ENCODE data around the gene USP6NL.

USP6NL gene

GRCh38 chr10:11604865-11605650 is 6.4 kb downstream of the USP6NL start:
- no peaks in the 10 kb centered on the region for H3K27me3 ChIP-seq (ENCODE audit: insufficient read depth, poor library complexity, severe bottlenecking)
- TF ChIP-seq GABPA (IDR thresholded peaks at IDR 0.05; ENCODE audit: low read depth): no peak
- TF ChIP-seq REST (IDR thresholded peaks at IDR 0.05; ENCODE audit: insufficient replicate concordance, low read depth): no peak
- no peak for TF ChIP-seq SPI1 (IDR thresholded peaks at IDR 0.05; ENCODE audit: borderline replicate concordance, low read depth)
- TF ChIP-seq POLR2AphosphoS5 (IDR thresholded peaks at IDR 0.05; ENCODE audit: low read depth): no peak
- no peak for TF ChIP-seq CTCF (IDR thresholded peaks at IDR 0.05; ENCODE audit: insufficient read depth, low read length)
- DNase-seq (ENCODE audit: low read depth in 1 of 2, low spot score in 1 of 2): no peak
- no peak overlapping the region for H3K27ac ChIP-seq (replicated peaks)
- no peak overlapping the region for H3K4me3 ChIP-seq (replicated peaks; ENCODE audit: insufficient read depth, low read length)

GRCh38 chr10:11603741-11604140 is 7.7 kb downstream of the USP6NL start:
- H3K4me3 ChIP-seq (replicated peaks; ENCODE audit: insufficient read depth, low read length): no peak overlapping the region
- H3K27ac ChIP-seq (replicated peaks): no peak overlapping the region

More at GRCh38 chr10:11603741-11604140, 7.7 kb downstream of the USP6NL start:
- no peaks in the 10 kb centered on the region for H3K27me3 ChIP-seq (ENCODE audit: insufficient read depth, poor library complexity, severe bottlenecking)
- no peak for DNase-seq (ENCODE audit: low read depth in 1 of 2, low spot score in 1 of 2)
- TF ChIP-seq GABPA (IDR thresholded peaks at IDR 0.05; ENCODE audit: low read depth) (no peak), CTCF (IDR thresholded peaks at IDR 0.05; ENCODE audit: insufficient read depth, low read length) (no peak), SPI1 (IDR thresholded peaks at IDR 0.05; ENCODE audit: borderline replicate concordance, low read depth) (no peak), POLR2AphosphoS5 (IDR thresholded peaks at IDR 0.05; ENCODE audit: low read depth) (no peak), REST (IDR thresholded peaks at IDR 0.05; ENCODE audit: insufficient replicate concordance, low read depth) (no peak)

Measured in HL-60 (cell line).